Esophagus (tissue), 2 donors: Measurements from ENCODE around the gene RRP8. TPM values are rescaled to one million over a fixed set of nuclear protein-coding genes. Genes with fewer than 3 reads are reported as not detected.

Source experiments
- H3K27ac ChIP-seq, 2 donors: one replicate each; pipeline ENCODE4 v1.5.1; 2013; ENCODE audit warnings: low read depth in 2 of 2, mild to moderate bottlenecking in 2 of 2, inconsistent platforms in 1 of 2, low read length in 1 of 2, moderate library complexity in 1 of 2
- H3K27me3 ChIP-seq, 2 donors: one replicate each; pipeline ENCODE4 v1.6.1; 2013; ENCODE audit warnings: low read length in 2 of 2, control low read depth in 1 of 2, mild to moderate bottlenecking in 1 of 2; ENCODE audit not compliant: insufficient read depth in 2 of 2, control insufficient read depth in 1 of 2
- H3K36me3 ChIP-seq, 2 donors: one replicate each; pipeline ENCODE4 v1.6.1; 2013; ENCODE audit warnings: low read length in 1 of 2; ENCODE audit not compliant: control insufficient read depth in 2 of 2, insufficient read depth in 2 of 2
- H3K4me1 ChIP-seq, 2 donors: one replicate each; pipeline ENCODE4 v1.6.1; 2013; ENCODE audit warnings: low read length in 1 of 2; ENCODE audit not compliant: control insufficient read depth in 2 of 2, insufficient read depth in 2 of 2
- H3K4me3 ChIP-seq, 2 donors: one replicate each; pipeline ENCODE4 v1.5.1; 2013; ENCODE audit warnings: low read length in 2 of 2, mild to moderate bottlenecking in 2 of 2, low read depth in 1 of 2, moderate library complexity in 1 of 2
- H3K9me3 ChIP-seq, 2 donors: one replicate each; pipeline ENCODE4 v1.6.1; 2013; ENCODE audit warnings: mild to moderate bottlenecking in 2 of 2, low read depth in 1 of 2, low read length in 1 of 2, moderate library complexity in 1 of 2; ENCODE audit not compliant: control insufficient read depth in 2 of 2, insufficient read depth in 1 of 2
- WGBS, 2 donors: extraction: QIAGEN DNeasy Blood & Tissue Kit; methylation state at CpG; one replicate each; pipeline ENCODE4 v1.1.7; 2013; 5-methylcytosine and 5-hydroxymethylcytosine counted together
- polyA plus RNA-seq, 2 donors: library from polyadenylated mRNA; stranded (reverse); fragments of 200-250 nt; gene quantifications; one replicate each; pipeline ENCODE4 v1.2.3, GENCODE V29; 2013
- donor health status: healthy with polysubstance abuse.
- donor health status: Bipolar disorder and iron deficiency.

The RRP8 gene
- polyA plus RNA-seq, 2 donors, result 12.4 to 12.6 TPM

- H3K27me3 ChIP-seq, result no peaks in the 10 kb centered on the region
- H3K36me3 ChIP-seq, result peaks cover 4 to 15% of the 10 kb centered on the region in 2 donors
- no peak overlapping the region for H3K4me3 ChIP-seq
- H3K4me1 ChIP-seq, result peaks cover 0 to 3% of the 10 kb centered on the region in 2 donors
- H3K9me3 ChIP-seq, result no peaks in the 10 kb centered on the region
- WGBS, 2 donors, result 91 to 92% methylated on average over 3 of the region's 3 CpGs
- H3K27ac ChIP-seq, result no peak overlapping the region
Measured at GRCh38 chr11:6548641-6549040, 54.8 kb downstream of the RRP8 start.

- 93 to 100% methylated on average over 2 of the region's 2 CpGs for WGBS, 2 donors
- no peaks in the 10 kb centered on the region for H3K27me3 ChIP-seq
- no peak overlapping the region for H3K4me3 ChIP-seq
- H3K4me1 ChIP-seq, result peaks cover 0 to 3% of the 10 kb centered on the region in 2 donors
- H3K27ac ChIP-seq, result no peak overlapping the region
- no peaks in the 10 kb centered on the region for H3K9me3 ChIP-seq
- H3K36me3 ChIP-seq, result peaks cover 4 to 15% of the 10 kb centered on the region in 2 donors
Measured at GRCh38 chr11:6548121-6548520, 55.3 kb downstream of the RRP8 start.

- WGBS, 2 donors, result 94 to 95% methylated on average over 6 of the region's 6 CpGs
- H3K9me3 ChIP-seq, result no peaks in the 10 kb centered on the region
- H3K4me1 ChIP-seq, result peaks cover 0 to 3% of the 10 kb centered on the region in 2 donors
Measured at GRCh38 chr11:6547177-6547576, 56.2 kb downstream of the RRP8 start.

GRCh38 chr11:6546735-6547134 lies 56.7 kb downstream of the RRP8 start:
- H3K27me3 ChIP-seq, result no peaks in the 10 kb centered on the region
- no peak overlapping the region for H3K4me3 ChIP-seq
- peaks cover 4 to 15% of the 10 kb centered on the region in 2 donors for H3K36me3 ChIP-seq
- 97% methylated on average over 8 of the region's 8 CpGs for WGBS, 2 donors
- no peak overlapping the region for H3K27ac ChIP-seq
- peaks cover 0 to 3% of the 10 kb centered on the region in 2 donors for H3K4me1 ChIP-seq
- H3K9me3 ChIP-seq, result no peaks in the 10 kb centered on the region

More at GRCh38 chr11:6547177-6547576, 56.2 kb downstream of the RRP8 start:
- Histone ChIP-seq H3K36me3 (peaks cover 4 to 15% of the 10 kb centered on the region in 2 donors), H3K27me3 (no peaks in the 10 kb centered on the region), H3K4me3 (no peak overlapping the region), H3K27ac (no peak overlapping the region)

GRCh38 chr11:6545917-6546605 lies 57.4 kb downstream of the RRP8 start:
- Histone ChIP-seq H3K36me3 (peaks cover 4 to 15% of the 10 kb centered on the region in 2 donors), H3K27ac (no peak overlapping the region)
- WGBS, 2 donors, result 95 to 98% methylated on average over 14 of the region's 14 CpGs

More at GRCh38 chr11:6545917-6546605, 57.4 kb downstream of the RRP8 start:
- H3K4me1 ChIP-seq, result peaks cover 0 to 3% of the 10 kb centered on the region in 2 donors
- no peaks in the 10 kb centered on the region for H3K9me3 ChIP-seq
- H3K4me3 ChIP-seq, result no peak overlapping the region
- no peaks in the 10 kb centered on the region for H3K27me3 ChIP-seq

Other genes starting within 250 kb of the RRP8 start
- 10 to 100 TPM; 16.0 to 18.9 TPM for gene SMPD1, start 213.1 kb downstream of the RRP8 start, polyA plus RNA-seq
- 10 to 100 TPM in 1 of 2 donors, 1 to 10 TPM in 1; 7.1 to 12.0 TPM for gene APBB1, start 184.5 kb downstream of the RRP8 start, polyA plus RNA-seq
- gene HPX, start 162.6 kb downstream of the RRP8 start, polyA plus RNA-seq, result under 1 TPM; 0.26 to 0.55 TPM
- 1 to 10 TPM; 7.5 to 7.6 TPM for gene TRIM3, start 129.7 kb downstream of the RRP8 start, polyA plus RNA-seq
- 10 to 100 TPM; 29.3 to 42.5 TPM for gene ARFIP2, start 122.3 kb downstream of the RRP8 start, polyA plus RNA-seq
- gene TIMM10B, start 122.1 kb downstream of the RRP8 start, polyA plus RNA-seq, result 10 to 100 TPM in 1 of 2 donors, 1 to 10 TPM in 1; 7.9 to 15.9 TPM
- gene DNHD1, start 106.3 kb downstream of the RRP8 start, polyA plus RNA-seq, result 1 to 10 TPM; 2.0 to 7.2 TPM
- 10 to 100 TPM; 63.3 to 91.0 TPM for gene ILK, start 158 bp upstream of the RRP8 start, polyA plus RNA-seq
- 10 to 100 TPM; 83.0 to 93.7 TPM for gene TAF10, start 8.6 kb upstream of the RRP8 start, polyA plus RNA-seq
- 10 to 100 TPM; 18.6 to 20.9 TPM for gene TPP1, start 15.8 kb upstream of the RRP8 start, polyA plus RNA-seq
- 1 to 10 TPM; 1.7 to 2.0 TPM for gene DCHS1, start 52.2 kb upstream of the RRP8 start, polyA plus RNA-seq
- gene MRPL17, start 79.7 kb upstream of the RRP8 start, polyA plus RNA-seq, result 10 to 100 TPM; 43.4 to 49.2 TPM
- gene OR2AG2, start 168.4 kb upstream of the RRP8 start, polyA plus RNA-seq, result under 1 TPM in 1 of 2 donors, not detected in 1; 0.04 TPM
- gene OR2AG1, start 179.4 kb upstream of the RRP8 start, polyA plus RNA-seq, result not detected
- gene OR6A2, start 196.1 kb upstream of the RRP8 start, polyA plus RNA-seq, result not detected
- not detected for gene OR10A5, start 242.1 kb upstream of the RRP8 start, polyA plus RNA-seq